Renal cortex interstitium (tissue), 15 donors: Measurements from ENCODE around the gene RALGDS. TPM values are rescaled to one million over a fixed set of nuclear protein-coding genes. Genes with fewer than 3 reads are reported as not detected.
A peak's percentile ranks its signal among the peaks of the same experiment; 100 is the strongest.
"Not testable (repeated sequence)": the region's sequence is repeated elsewhere in the genome, so short reads cannot be mapped to it uniquely, and the experiment has no call there.

Source experiments
- DNase-seq, 11 donors: peaks; one replicate each; pipeline ENCODE4 v3.0.0-alpha.2; 2013; ENCODE audit warnings: low read depth in 9 of 11, low spot score in 4 of 11; ENCODE audit errors: extremely low read depth in 1 of 11
- long read RNA-seq, 16 experiments: transcript quantifications; one replicate each; lab custom pipeline, GENCODE V29; 2026
- polyA plus RNA-seq, 3 donors: library from polyadenylated mRNA; unstranded; fragments of 120-200 nt; gene quantifications; one replicate each; pipeline ENCODE4 v1.2.1, GENCODE V29; 2013; ENCODE audit not compliant: insufficient read length in 3 of 3

The RALGDS gene
- polyA plus RNA-seq: 10 to 100 TPM; 30.6 to 44.4 (median 40.2) TPM
- long read RNA-seq, donor 1, full-length matches to known transcripts: 5 of 5 reads
- long read RNA-seq, donor 1, partial matches to known transcripts: 0 of 5 reads
- long read RNA-seq, donor 1, other reads (novel, unspliced or antisense): 0 of 5 reads
- long read RNA-seq, donor 2, partial matches to known transcripts: 0 of 7 reads
- long read RNA-seq, donor 2, other reads (novel, unspliced or antisense): 0 of 7 reads
- long read RNA-seq, donor 3, partial matches to known transcripts: 0 of 3 reads
- long read RNA-seq, donor 3, other reads (novel, unspliced or antisense): 0 of 3 reads
- long read RNA-seq, donor 4, partial matches to known transcripts: 0 of 2 reads
- long read RNA-seq, donor 4, other reads (novel, unspliced or antisense): 0 of 2 reads
- long read RNA-seq, donor 5: 0 reads
- long read RNA-seq, donor 6, partial matches to known transcripts: 0 of 5 reads
- long read RNA-seq, donor 6, other reads (novel, unspliced or antisense): 0 of 5 reads
- long read RNA-seq, donor 7, partial matches to known transcripts: 0 of 3 reads
- long read RNA-seq, donor 7, other reads (novel, unspliced or antisense): 0 of 3 reads
- long read RNA-seq, donor 8, partial matches to known transcripts: 0 of 12 reads
- long read RNA-seq, donor 8, other reads (novel, unspliced or antisense): 6 of 12 reads
- long read RNA-seq, donor 9, partial matches to known transcripts: 0 of 1 reads
- long read RNA-seq, donor 9, other reads (novel, unspliced or antisense): 0 of 1 reads
- long read RNA-seq, donor 10, partial matches to known transcripts: 0 of 2 reads
- long read RNA-seq, donor 10, other reads (novel, unspliced or antisense): 0 of 2 reads
- long read RNA-seq, donor 11, partial matches to known transcripts: 0 of 4 reads
- long read RNA-seq, donor 11, other reads (novel, unspliced or antisense): 0 of 4 reads
- long read RNA-seq, donor 12, full-length matches to known transcripts: 1 of 1 reads
- long read RNA-seq, donor 12, partial matches to known transcripts: 0 of 1 reads
- long read RNA-seq, donor 12, other reads (novel, unspliced or antisense): 0 of 1 reads
- long read RNA-seq, donor 13: 0 reads
- long read RNA-seq, donor 14, partial matches to known transcripts: 0 of 1 reads
- long read RNA-seq, donor 14, other reads (novel, unspliced or antisense): 0 of 1 reads
- long read RNA-seq, donor 15, partial matches to known transcripts: 0 of 1 reads
- long read RNA-seq, donor 15, other reads (novel, unspliced or antisense): 0 of 1 reads
- long read RNA-seq, donor 16, partial matches to known transcripts: 5 of 17 reads
- long read RNA-seq, donor 16, other reads (novel, unspliced or antisense): 0 of 17 reads

DNA sequence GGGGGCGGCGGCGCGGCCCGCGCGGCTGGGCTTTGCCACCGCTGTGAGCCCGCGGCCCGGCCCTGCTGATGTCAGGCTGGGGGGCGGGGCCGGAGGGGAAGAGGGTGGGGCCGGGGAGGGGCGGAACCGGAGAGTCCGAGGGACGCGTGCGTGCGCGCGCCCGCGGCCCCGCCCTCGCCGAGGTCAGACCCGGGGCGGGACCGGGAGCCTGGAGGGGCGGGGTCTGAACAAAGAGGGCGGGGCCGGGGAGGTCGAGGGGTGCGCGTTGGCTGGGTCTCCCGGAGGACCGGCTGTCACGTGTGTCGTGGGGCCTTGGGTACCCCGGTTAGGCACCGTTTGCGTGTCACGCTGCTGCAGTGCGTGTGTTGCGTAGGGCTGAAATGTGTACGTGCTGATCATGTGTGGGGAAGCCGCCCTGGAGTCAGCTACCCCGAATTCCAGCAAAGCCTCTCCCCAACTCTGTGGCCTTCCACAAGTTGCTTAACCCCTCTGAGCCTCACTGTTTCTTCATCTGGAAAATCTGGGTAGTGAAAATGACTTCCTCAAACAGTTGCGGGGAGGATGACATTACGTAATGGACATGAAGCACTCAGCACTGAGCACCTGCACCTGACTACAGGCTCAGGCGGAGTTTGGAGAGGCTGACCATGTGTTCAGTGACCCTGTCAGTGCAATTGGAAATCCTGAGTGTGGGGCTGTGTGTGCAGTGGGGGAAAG lies at the start of gene RALGDS:
Gene RALGDS, minus strand, starts transcription at position 43 of the 717 bp plus-strand sequence. CDS start 86 bp downstream, outside the sequence.
- peak in 8 of 11 donors; percentile 48 to 84 (median 78) for DNase-seq

DNA sequence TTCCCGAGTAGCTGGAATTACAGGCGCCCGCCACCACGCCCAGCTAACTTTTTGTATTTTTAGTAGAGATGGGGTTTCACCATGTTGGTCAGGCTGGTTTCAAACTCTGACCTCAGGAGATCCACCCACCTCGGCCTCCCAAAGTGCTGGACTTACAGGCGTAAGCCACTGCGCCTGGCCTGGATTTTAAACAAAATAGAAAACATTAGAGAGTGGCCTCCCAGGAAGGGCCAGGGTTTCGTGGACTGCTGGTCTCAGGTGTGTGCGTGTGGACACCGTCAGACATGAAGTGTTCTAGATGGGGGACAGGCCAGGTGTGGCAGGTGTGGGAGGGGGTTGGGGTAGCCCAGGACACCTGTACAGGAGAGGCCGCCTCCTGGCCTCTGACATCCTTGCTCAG lies 49.7 kb upstream of the RALGDS start:
- no peak for DNase-seq

- not testable (repeated sequence) for DNase-seq
Observed at GRCh38 chr9:133169687-133170086, 48.6 kb upstream of the RALGDS start.

- no peak for DNase-seq
Observed at GRCh38 chr9:133169102-133169501, 48.1 kb upstream of the RALGDS start.

- no peak for DNase-seq
Observed at GRCh38 chr9:133168432-133168831, 47.4 kb upstream of the RALGDS start.

- DNase-seq: no peak
Observed at GRCh38 chr9:133167769-133168168, 46.7 kb upstream of the RALGDS start.

- DNase-seq: no peak
Observed at GRCh38 chr9:133167096-133167730, 46.2 kb upstream of the RALGDS start.

- DNase-seq: no peak
Observed at GRCh38 chr9:133166392-133166791, 45.4 kb upstream of the RALGDS start.

DNA sequence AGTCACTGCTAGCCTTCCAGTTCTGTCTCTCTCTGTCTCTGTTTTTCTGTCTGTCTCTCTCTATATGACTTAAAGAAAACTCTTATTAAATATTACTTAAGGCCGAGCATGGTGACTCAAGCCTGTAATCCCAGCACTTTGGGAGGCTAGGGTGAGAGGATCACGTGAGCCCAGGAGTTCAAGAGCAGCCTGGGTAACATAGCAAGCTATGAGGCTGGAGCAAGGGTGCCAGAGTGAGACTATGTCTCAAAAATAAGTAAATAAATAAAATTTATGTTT lies 44.4 kb upstream of the RALGDS start:
- no peak for DNase-seq

DNA sequence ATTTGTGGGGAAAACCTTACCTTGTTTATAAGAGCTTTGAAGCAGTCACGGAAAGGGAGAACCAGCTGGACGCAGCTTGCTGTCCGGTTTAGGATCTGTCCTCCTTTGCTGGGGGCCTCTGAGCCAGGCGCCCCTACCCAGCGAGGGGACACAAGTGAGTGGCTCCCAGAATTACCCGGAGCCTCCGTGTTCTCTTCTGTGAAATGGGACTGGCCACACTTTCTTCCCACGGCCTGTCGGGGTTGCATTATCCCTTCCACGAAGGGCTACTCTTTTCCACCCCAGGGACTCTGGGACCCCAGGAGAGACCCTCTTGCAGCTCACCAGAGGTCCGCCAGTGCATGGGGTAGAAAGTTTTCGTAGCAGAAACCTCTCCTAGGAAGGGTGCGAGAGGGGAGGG lies 43.2 kb upstream of the RALGDS start:
- DNase-seq: no peak

- no peak for DNase-seq
Observed at GRCh38 chr9:133163504-133164172, 42.6 kb upstream of the RALGDS start, which contains the start of gene GBGT1. GBGT1 (minus strand) TSS chr9:133163914; CDS start chr9:133162412, 1,502 bp downstream.

- DNase-seq: no peak
Observed at GRCh38 chr9:133162861-133163503, 41.9 kb upstream of the RALGDS start.

DNA sequence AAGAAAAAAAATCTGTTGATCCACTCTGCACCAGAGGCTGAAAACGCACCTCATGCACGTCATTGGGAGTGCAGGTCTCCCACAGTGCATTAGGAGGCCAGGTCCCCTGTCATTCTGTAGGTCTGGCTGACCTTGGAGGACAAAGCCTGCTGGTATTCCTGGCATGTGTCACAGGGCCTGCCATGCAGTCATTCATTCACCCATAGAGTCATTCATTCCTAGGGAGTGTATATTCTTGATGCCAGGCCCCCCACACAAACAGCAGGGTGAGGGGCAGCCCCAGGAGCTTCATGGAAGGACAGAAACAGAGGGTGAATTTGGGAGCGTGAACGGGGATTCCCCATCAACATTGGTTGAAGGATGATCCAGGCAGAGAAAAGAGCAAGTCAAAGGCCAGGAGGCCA lies 40.5 kb upstream of the RALGDS start:
- DNase-seq: no peak

- no peak for DNase-seq
Observed at GRCh38 chr9:133160742-133161546, 39.9 kb upstream of the RALGDS start.

- no peak for DNase-seq
Observed at GRCh38 chr9:133158695-133159094, 37.7 kb upstream of the RALGDS start.

- no peak for DNase-seq
Observed at GRCh38 chr9:133155156-133155555, 34.1 kb upstream of the RALGDS start.
